ENCODE measurements around the gene ZNF619.

GRCh38 chr3:40490916-40491315 lies 14.0 kb downstream of the ZNF619 start:
- TF ChIP-seq CTCF (IDR thresholded peaks at IDR 0.05; ENCODE audit: low read depth, low read length, poor library complexity, severe bottlenecking): no peak
- no peak for TF ChIP-seq EZH2phosphoT487 (IDR thresholded peaks at IDR 0.05; ENCODE audit: borderline replicate concordance, low read length)

Data from DOHH2 (cell line).